PC-3 (cell line): ENCODE measurements around the gene IRF9. TPM values are rescaled to one million over a fixed set of nuclear protein-coding genes. Genes with fewer than 3 reads are reported as not detected.
"Not testable (repeated sequence)": the region's sequence is repeated elsewhere in the genome, so short reads cannot be mapped to it uniquely, and the experiment has no call there.

Experiments
- ATAC-seq: fragments of 200-7000 bp; cut with Tn5 transposase; 2 replicates; pipeline ENCODE4 v1.9.1; 2020; ENCODE audit warnings: mild to moderate bottlenecking, moderate library complexity
- BruUV-seq: library from RNA; stranded (reverse); fragments of 400-500 nt; replicated peaks from 2 replicates; lab custom pipeline; 2021; lab: Mats Ljungman, UMichigan
- CTCF ChIA-PET: fragments of 300-600 bp; sonication (Branson Sonifier 250); formaldehyde crosslinking; loops from one replicate; lab custom pipeline; 2022; ENCODE audit warnings: antibody characterized with exemption; lab: Charles Lee
- POLR2A ChIA-PET: fragments of 300-600 bp; sonication (Branson Sonifier 250); formaldehyde crosslinking; loops from one replicate; lab custom pipeline; 2022; ENCODE audit warnings: antibody characterized with exemption; ENCODE audit not compliant: unreplicated experiment; lab: Charles Lee
- DNase-seq: peaks from one replicate; pipeline ENCODE4 v3.0.0-alpha.2; 2015
- H2AFZ ChIP-seq: fragments of 300-600 bp; sonication (generic); 2 replicates; pipeline ENCODE4 v1.6.0; 2016; ENCODE audit warnings: antibody characterized with exemption, low read length
- H3F3A ChIP-seq: fragments of 300-600 bp; sonication (generic); one replicate; pipeline ENCODE4 v1.6.0; 2017; ENCODE audit warnings: antibody characterized with exemption, low read length, control low read depth, mild to moderate bottlenecking; ENCODE audit not compliant: unreplicated experiment
- H3K27ac ChIP-seq: fragments of 300-600 bp; sonication (generic); 2 replicates; pipeline ENCODE4 v1.5.1; 2016; ENCODE audit warnings: mild to moderate bottlenecking, low read length
- H3K27me3 ChIP-seq: fragments of 300-600 bp; sonication (generic); 2 replicates; pipeline ENCODE4 v1.6.1; 2016; ENCODE audit warnings: low read length, mixed read lengths
- H3K36me3 ChIP-seq: fragments of 300-600 bp; sonication (generic); 2 replicates; pipeline ENCODE4 v1.6.1; 2016; ENCODE audit warnings: low read depth, mixed run types, low read length, mixed read lengths
- H3K4me1 ChIP-seq: fragments of 300-600 bp; sonication (generic); 2 replicates; pipeline ENCODE4 v1.5.1; 2016; ENCODE audit warnings: low read length; ENCODE audit not compliant: insufficient read depth
- H3K4me2 ChIP-seq: fragments of 300-600 bp; sonication (generic); 2 replicates; pipeline ENCODE4 v1.6.0; 2016; ENCODE audit warnings: low read length
- H3K4me3 ChIP-seq: fragments of 300-600 bp; sonication (generic); 2 replicates; pipeline ENCODE4 v1.5.1; 2016; ENCODE audit warnings: mild to moderate bottlenecking, low read length, mixed read lengths
- H3K79me2 ChIP-seq: fragments of 300-600 bp; sonication (generic); 2 replicates; pipeline ENCODE4 v1.6.1; 2017; ENCODE audit warnings: low read length, mixed read lengths
- H3K9ac ChIP-seq: fragments of 300-600 bp; sonication (generic); 2 replicates; pipeline ENCODE4 v1.6.0; 2016; ENCODE audit warnings: mild to moderate bottlenecking, low read length
- H3K9me2 ChIP-seq: fragments of 300-600 bp; sonication (generic); replicated peaks from 2 replicates; pipeline ENCODE4 v1.6.1; 2016; ENCODE audit warnings: mixed run types, low read length, mixed read lengths
- H3K9me3 ChIP-seq: fragments of 300-600 bp; sonication (generic); 2 replicates; pipeline ENCODE4 v1.6.1; 2016; ENCODE audit warnings: low read length, mixed read lengths
- H4K20me1 ChIP-seq: fragments of 300-600 bp; sonication (generic); 2 replicates; pipeline ENCODE4 v1.6.1; 2016; ENCODE audit warnings: low read length, mixed read lengths
- EZH2 ChIP-seq: fragments of 300-600 bp; sonication (generic); IDR thresholded peaks from one replicate; pipeline ENCODE4 v1.6.1; 2017; ENCODE audit warnings: antibody characterized with exemption, mild to moderate bottlenecking, low read length; ENCODE audit not compliant: unreplicated experiment
- EZH2phosphoT487 ChIP-seq: fragments of 300-600 bp; sonication (generic); IDR thresholded peaks from 2 replicates; pipeline ENCODE4 v1.6.1; 2018; ENCODE audit warnings: mild to moderate bottlenecking, antibody characterized with exemption, low read length, borderline replicate concordance
- intact Hi-C: fragments of 100-400 bp; cut with micrococcal nuclease; formaldehyde crosslinking; loops from 2 replicates; pipeline ENCODE4 v1.9.0; 2023
- total RNA-seq: library from RNA; depleted of rRNA; stranded (reverse); fragments of >200 nt; gene quantifications from 2 replicates; pipeline ENCODE4 v1.2.3, GENCODE V29; 2014
- TF ChIP-seq, protein P1 (sequence below): fragments of 300-600 bp; sonication (generic); conservative IDR thresholded peaks from 2 replicates; pipeline ENCODE4 v1.5.1; 2017; ENCODE audit warnings: antibody characterized with exemption, low read depth, mild to moderate bottlenecking, low read length

The IRF9 gene
- total RNA-seq, 1 experiment from 2014 or later = 10.5 TPM

DNA sequence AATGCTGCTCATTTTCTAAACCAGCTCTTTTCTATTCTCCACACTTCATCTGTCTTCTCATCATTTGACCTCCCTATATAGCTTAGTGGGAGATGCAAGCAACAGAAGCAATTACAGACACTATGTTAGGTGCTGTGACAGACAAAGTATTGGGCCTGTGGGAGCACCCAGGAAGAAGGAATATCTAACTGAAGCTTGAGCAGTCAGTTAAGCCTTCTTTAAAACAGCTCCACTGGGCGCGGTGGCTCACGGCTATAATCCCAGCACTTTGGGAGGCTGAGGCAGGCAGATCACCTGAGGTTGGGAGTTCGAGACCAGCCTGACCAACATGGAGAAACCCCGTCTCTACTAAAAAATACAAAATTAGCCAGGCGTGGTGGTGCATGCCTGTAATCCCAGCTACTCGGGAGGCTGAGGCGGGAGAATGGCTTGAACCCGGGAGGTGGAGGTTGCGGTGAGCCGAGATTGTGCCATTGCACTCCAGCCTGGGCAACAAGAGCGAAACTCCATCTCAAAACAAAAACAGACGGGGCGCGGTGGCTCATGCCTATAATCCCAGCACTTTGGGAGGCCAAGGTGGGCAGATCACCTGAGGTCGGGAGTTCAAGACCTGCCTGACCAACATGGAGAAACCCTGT lies 42.3 kb downstream of the IRF9 start:
- POLR2A ChIA-PET = not testable (repeated sequence)

DNA sequence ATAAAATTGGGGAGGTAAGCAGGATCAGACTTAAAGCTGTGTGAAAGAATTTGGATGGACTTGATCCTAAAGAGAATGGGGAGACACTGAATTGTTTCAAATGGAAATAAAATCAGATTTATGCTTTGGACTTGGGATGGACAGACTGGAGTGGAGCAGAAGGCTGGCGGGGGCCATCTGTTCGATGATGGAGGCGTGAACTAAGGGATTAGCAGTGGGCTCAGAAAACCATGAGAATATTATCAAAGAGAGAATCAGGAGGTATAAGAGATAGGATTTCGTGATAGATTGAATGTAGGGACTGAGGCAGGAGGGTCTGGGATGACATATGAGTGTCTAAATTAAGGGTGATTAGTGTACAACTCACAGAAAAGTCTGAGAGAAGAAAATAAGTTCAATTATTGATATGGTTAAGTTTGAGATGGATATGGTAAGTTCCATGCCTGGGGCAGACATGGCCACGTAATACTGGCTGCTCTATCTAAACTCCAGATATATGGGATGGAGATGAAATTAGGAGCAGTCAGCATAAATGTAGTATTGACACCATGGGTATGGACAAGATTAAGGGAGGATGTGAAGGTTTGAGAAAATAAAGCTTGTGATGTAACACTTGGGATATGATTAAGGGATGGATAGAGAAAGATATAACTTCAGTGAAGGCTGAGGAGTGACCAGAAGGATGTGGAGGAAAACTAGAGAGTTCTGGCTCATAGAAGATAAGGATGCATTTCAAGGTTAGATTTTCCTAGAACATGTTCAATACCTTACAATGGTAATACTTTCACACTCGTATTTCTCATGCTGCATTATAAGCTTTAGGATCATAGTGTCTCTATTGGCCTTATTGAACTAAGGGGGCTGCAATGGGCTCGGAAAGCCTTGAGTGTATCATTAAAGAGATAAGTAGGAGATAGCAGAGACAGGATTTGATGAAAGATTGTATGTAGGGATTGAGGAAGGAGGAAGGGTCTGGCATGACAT lies 43.4 kb downstream of the IRF9 start:
- peaks cover 36% of the 10 kb centered on the region for H3K36me3 ChIP-seq
- H3K4me3 ChIP-seq = no peak overlapping the region
- no peaks in the 10 kb centered on the region for H4K20me1 ChIP-seq
- POLR2A ChIA-PET = no interaction called here
- intact Hi-C loops = no loop called here
- CTCF ChIA-PET = no interaction called here
- H3K27ac ChIP-seq = no peak overlapping the region
- no peak overlapping the region for H3K9ac ChIP-seq
- H3K9me3 ChIP-seq = no peaks in the 10 kb centered on the region
- ATAC-seq (no peak), DNase-seq (no peak)
- no peak overlapping the region for H3K4me2 ChIP-seq
- no peaks in the 10 kb centered on the region for H3K9me2 ChIP-seq
- H3F3A ChIP-seq = no peaks in the 10 kb centered on the region
- TF ChIP-seq EZH2phosphoT487 (no peak), EZH2 (no peak)
- TF ChIP-seq, protein P1, sequence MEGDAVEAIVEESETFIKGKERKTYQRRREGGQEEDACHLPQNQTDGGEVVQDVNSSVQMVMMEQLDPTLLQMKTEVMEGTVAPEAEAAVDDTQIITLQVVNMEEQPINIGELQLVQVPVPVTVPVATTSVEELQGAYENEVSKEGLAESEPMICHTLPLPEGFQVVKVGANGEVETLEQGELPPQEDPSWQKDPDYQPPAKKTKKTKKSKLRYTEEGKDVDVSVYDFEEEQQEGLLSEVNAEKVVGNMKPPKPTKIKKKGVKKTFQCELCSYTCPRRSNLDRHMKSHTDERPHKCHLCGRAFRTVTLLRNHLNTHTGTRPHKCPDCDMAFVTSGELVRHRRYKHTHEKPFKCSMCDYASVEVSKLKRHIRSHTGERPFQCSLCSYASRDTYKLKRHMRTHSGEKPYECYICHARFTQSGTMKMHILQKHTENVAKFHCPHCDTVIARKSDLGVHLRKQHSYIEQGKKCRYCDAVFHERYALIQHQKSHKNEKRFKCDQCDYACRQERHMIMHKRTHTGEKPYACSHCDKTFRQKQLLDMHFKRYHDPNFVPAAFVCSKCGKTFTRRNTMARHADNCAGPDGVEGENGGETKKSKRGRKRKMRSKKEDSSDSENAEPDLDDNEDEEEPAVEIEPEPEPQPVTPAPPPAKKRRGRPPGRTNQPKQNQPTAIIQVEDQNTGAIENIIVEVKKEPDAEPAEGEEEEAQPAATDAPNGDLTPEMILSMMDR = no peak
- no TSS peak for BruUV-seq
- no peaks in the 10 kb centered on the region for H3K27me3 ChIP-seq
- H3K79me2 ChIP-seq = no peaks in the 10 kb centered on the region
- no peaks in the 10 kb centered on the region for H3K4me1 ChIP-seq
- H2AFZ ChIP-seq = no peak overlapping the region

More for the DNA sequence above, 42.3 kb downstream of the IRF9 start:
- H3K9ac ChIP-seq, DNase-seq, H3K4me3 ChIP-seq, H3K9me3 ChIP-seq, H2AFZ ChIP-seq, H3K4me2 ChIP-seq, BruUV-seq, ATAC-seq, H4K20me1 ChIP-seq, H3F3A ChIP-seq, H3K27me3 ChIP-seq, intact Hi-C loops, H3K4me1 ChIP-seq, H3K9me2 ChIP-seq, CTCF ChIA-PET, H3K27ac ChIP-seq, H3K79me2 ChIP-seq: not testable (repeated sequence)
- H3K36me3 ChIP-seq = peaks cover 32% of the 10 kb centered on the region

- H3K4me3 ChIP-seq = no peak overlapping the region
- H3K9me2 ChIP-seq = no peaks in the 10 kb centered on the region
- CTCF ChIA-PET = no interaction called here
- DNase-seq (no peak), ATAC-seq (no peak)
- TF ChIP-seq, protein P1 = no peak
- no peak for TF ChIP-seq EZH2
- no peak for TF ChIP-seq EZH2phosphoT487
- no peaks in the 10 kb centered on the region for H4K20me1 ChIP-seq
- H3K27me3 ChIP-seq = no peaks in the 10 kb centered on the region
- H2AFZ ChIP-seq = no peak overlapping the region
- BruUV-seq = no TSS peak
- no peak overlapping the region for H3K9ac ChIP-seq
- peaks cover 46% of the 10 kb centered on the region for H3K36me3 ChIP-seq
- H3K79me2 ChIP-seq = peaks cover 2% of the 10 kb centered on the region; the same call in 1 of the 2 replicates
- POLR2A ChIA-PET = no interaction called here
- intact Hi-C loops = no loop called here
- no peaks in the 10 kb centered on the region for H3K4me1 ChIP-seq
- H3F3A ChIP-seq = no peaks in the 10 kb centered on the region
- no peak overlapping the region for H3K4me2 ChIP-seq
- H3K9me3 ChIP-seq = no peaks in the 10 kb centered on the region
- H3K27ac ChIP-seq = no peak overlapping the region
Observed at GRCh38 chr14:24206260-24207103, 45.4 kb downstream of the IRF9 start.
